KMS-11 (cell line): ENCODE results near the gene PRKCSH.

Source experiments
- H2AFZ ChIP-seq: fragments of 200-600 bp; sonication (generic); 2 replicates; pipeline ENCODE4 v1.6.1; 2016; ENCODE audit warnings: antibody characterized with exemption, mixed run types, low read depth
- H3K27ac ChIP-seq: fragments of 200-600 bp; sonication (generic); 2 replicates; pipeline ENCODE4 v1.6.1; 2016; ENCODE audit warnings: mild to moderate bottlenecking, mixed run types
- H3K27me3 ChIP-seq: fragments of 200-600 bp; sonication (generic); 2 replicates; pipeline ENCODE4 v1.6.1; 2017; ENCODE audit warnings: mild to moderate bottlenecking, low read depth, mixed run types, moderate library complexity; ENCODE audit not compliant: insufficient read depth
- H3K36me3 ChIP-seq: fragments of 200-600 bp; sonication (generic); 2 replicates; pipeline ENCODE4 v1.6.1; 2017; ENCODE audit warnings: mild to moderate bottlenecking, mixed run types; ENCODE audit not compliant: insufficient read depth
- H3K4me1 ChIP-seq: fragments of 200-600 bp; sonication (generic); 2 replicates; pipeline ENCODE4 v1.6.1; 2016; ENCODE audit warnings: mild to moderate bottlenecking, low read depth, mixed run types; ENCODE audit not compliant: poor library complexity, severe bottlenecking
- H3K4me2 ChIP-seq: fragments of 200-600 bp; sonication (generic); 2 replicates; pipeline ENCODE4 v1.7.0; 2016; ENCODE audit warnings: mild to moderate bottlenecking, mixed run types
- H3K4me3 ChIP-seq: fragments of 200-600 bp; sonication (generic); IDR thresholded peaks from 2 replicates; pipeline ENCODE4 v1.6.1; 2017; ENCODE audit warnings: low read depth, low read length, mixed read lengths; ENCODE audit not compliant: insufficient read depth
- H3K79me2 ChIP-seq: fragments of 200-600 bp; sonication (generic); 2 replicates; pipeline ENCODE4 v1.6.1; 2016; ENCODE audit warnings: low read depth, mixed run types; ENCODE audit not compliant: insufficient read depth
- H3K9ac ChIP-seq: fragments of 200-600 bp; sonication (generic); 2 replicates; pipeline ENCODE4 v1.6.1; 2016; ENCODE audit warnings: mild to moderate bottlenecking, mixed run types
- H4K20me1 ChIP-seq: fragments of 200-600 bp; sonication (generic); 2 replicates; pipeline ENCODE4 v1.6.1; 2016; ENCODE audit warnings: mild to moderate bottlenecking, mixed run types; ENCODE audit not compliant: insufficient read depth
- CTCF ChIP-seq: fragments of 200-600 bp; sonication (generic); conservative IDR thresholded peaks from 2 replicates; pipeline ENCODE4 v1.6.1; 2017; ENCODE audit warnings: low read depth, mild to moderate bottlenecking, antibody characterized with exemption, low read length, moderate library complexity, mixed read lengths

Gene PRKCSH

GRCh38 chr19:11499220-11499726, 63.8 kb downstream of the PRKCSH start:
- Histone ChIP-seq H4K20me1 (no peaks in the 10 kb centered on the region), H3K4me1 (no peaks in the 10 kb centered on the region), H3K79me2 (no peaks in the 10 kb centered on the region), H3K9ac (no peak overlapping the region), H3K4me3 (no peak overlapping the region), H3K4me2 (no peak overlapping the region), H3K27ac (no peak overlapping the region), H3K36me3 (no peaks in the 10 kb centered on the region), H2AFZ (no peak overlapping the region), H3K27me3 (no peaks in the 10 kb centered on the region)
- no peak for TF ChIP-seq CTCF

- H3K9ac ChIP-seq = no peak overlapping the region
- no peak overlapping the region for H3K4me2 ChIP-seq
- H4K20me1 ChIP-seq = no peaks in the 10 kb centered on the region
- no peaks in the 10 kb centered on the region for H3K27me3 ChIP-seq
- no peaks in the 10 kb centered on the region for H3K36me3 ChIP-seq
- no peak overlapping the region for H3K27ac ChIP-seq
- no peak overlapping the region for H3K4me3 ChIP-seq
- no peaks in the 10 kb centered on the region for H3K79me2 ChIP-seq
- TF ChIP-seq CTCF = no peak
- H2AFZ ChIP-seq = no peak overlapping the region
- peaks cover 6% of the 10 kb centered on the region for H3K4me1 ChIP-seq
Observed at GRCh38 chr19:11499890-11500420, 64.5 kb downstream of the PRKCSH start.
